ENCODE measurements around the gene FBXO45. TPM values are rescaled to one million over a fixed set of nuclear protein-coding genes. Genes with fewer than 3 reads are reported as not detected.
"Not testable (repeated sequence)": the region's sequence is repeated elsewhere in the genome, so short reads cannot be mapped to it uniquely, and the experiment has no call there.

The FBXO45 gene
- total and polyA plus RNA-seq, 5 donors = 3.0 to 7.6 (median 6.7) TPM

GRCh38 chr3:196555295-196555694, 13.2 kb upstream of the FBXO45 start:
- Histone ChIP-seq H3K4me1 (ENCODE audit: control insufficient read depth, insufficient read depth, low read length) (no peaks in the 10 kb centered on the region), H3K27me3 (ENCODE audit: control insufficient read depth, insufficient read depth) (no peaks in the 10 kb centered on the region), H3K9me3 (ENCODE audit: control insufficient read depth, low read length) (no peaks in the 10 kb centered on the region), H3K27ac (ENCODE audit: low read length) (no peak overlapping the region), H3K4me3 (ENCODE audit: low read length) (no peak overlapping the region)
- 77% methylated on average over 3 of the region's 3 CpGs for whole genome bisulfite sequencing
- intact Hi-C loops (cut with DNase I) = no loop called here
- ATAC-seq = no peak
- DNase-seq = no peak

- Histone ChIP-seq H3K9me3 (ENCODE audit: control insufficient read depth, low read length) (no peaks in the 10 kb centered on the region), H3K27ac (ENCODE audit: low read length) (no peak overlapping the region), H3K4me1 (ENCODE audit: control insufficient read depth, insufficient read depth, low read length) (no peaks in the 10 kb centered on the region), H3K4me3 (ENCODE audit: low read length) (no peak overlapping the region), H3K27me3 (ENCODE audit: control insufficient read depth, insufficient read depth) (no peaks in the 10 kb centered on the region)
- ATAC-seq (no peak), DNase-seq (no peak)
- 91% methylated on average over 5 of the region's 5 CpGs for WGBS
- intact Hi-C loops (cut with DNase I) = no loop called here
These were observed 11.2 kb upstream of the FBXO45 start for GRCh38 chr3:196557236-196557635.

GRCh38 chr3:196558476-196558875, 10.0 kb upstream of the FBXO45 start:
- no peak overlapping the region for H3K4me3 ChIP-seq (ENCODE audit: low read length)
- no peaks in the 10 kb centered on the region for H3K27me3 ChIP-seq (ENCODE audit: control insufficient read depth, insufficient read depth)
- H3K9me3 ChIP-seq (ENCODE audit: control insufficient read depth, low read length) = no peaks in the 10 kb centered on the region
- H3K4me1 ChIP-seq (ENCODE audit: control insufficient read depth, insufficient read depth, low read length) = no peaks in the 10 kb centered on the region
- DNase-seq (no peak), ATAC-seq (no peak)
- intact Hi-C loops (cut with DNase I) = no loop called here
- no peak overlapping the region for H3K27ac ChIP-seq (ENCODE audit: low read length)

- Histone ChIP-seq H3K9me3 (ENCODE audit: control insufficient read depth, low read length) (no peaks in the 10 kb centered on the region), H3K27ac (ENCODE audit: low read length) (no peak overlapping the region), H3K4me3 (ENCODE audit: low read length) (no peak overlapping the region), H3K27me3 (ENCODE audit: control insufficient read depth, insufficient read depth) (no peaks in the 10 kb centered on the region), H3K4me1 (ENCODE audit: control insufficient read depth, insufficient read depth, low read length) (no peaks in the 10 kb centered on the region)
- 44% methylated on average over 3 of the region's 3 CpGs for WGBS
- DNase-seq = no peak
- intact Hi-C loops (cut with DNase I) = no loop called here
- ATAC-seq = no peak
These were observed 8.6 kb upstream of the FBXO45 start for GRCh38 chr3:196559826-196560225.

DNA sequence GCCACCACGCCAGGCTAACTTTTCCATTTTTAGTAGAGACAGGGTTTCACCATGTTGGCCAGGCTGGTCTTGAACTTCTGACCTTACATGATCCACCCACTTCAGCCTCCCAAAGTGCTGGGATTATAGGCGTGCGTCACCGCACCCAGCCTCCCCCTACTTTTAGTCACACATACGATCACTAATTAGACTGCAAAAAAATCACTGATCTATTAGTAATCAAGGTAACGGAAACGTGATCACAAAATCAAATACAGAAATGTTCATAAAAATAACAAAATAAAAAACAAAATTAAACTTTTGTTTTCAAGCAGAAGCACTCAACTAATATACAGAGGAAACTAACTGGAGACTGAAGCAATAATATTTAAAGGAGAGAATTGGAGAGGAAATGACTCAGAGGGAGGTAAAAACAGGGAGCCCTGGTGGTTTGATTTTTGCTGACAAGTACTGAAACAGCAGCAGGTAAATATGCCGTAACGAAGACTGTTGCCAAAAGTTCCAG, 4.7 kb upstream of the FBXO45 start:
- ATAC-seq (no peak), DNase-seq (no peak)
- 86% methylated on average over 9 of the region's 9 CpGs for WGBS
- H3K4me1 ChIP-seq (ENCODE audit: control insufficient read depth, insufficient read depth, low read length) = no peaks in the 10 kb centered on the region
- intact Hi-C loops (cut with DNase I) = no loop called here
- H3K27ac ChIP-seq (ENCODE audit: low read length) = no peak overlapping the region
- H3K9me3 ChIP-seq (ENCODE audit: control insufficient read depth, low read length) = no peaks in the 10 kb centered on the region
- H3K4me3 ChIP-seq (ENCODE audit: low read length) = no peak overlapping the region
- H3K27me3 ChIP-seq (ENCODE audit: control insufficient read depth, insufficient read depth) = no peaks in the 10 kb centered on the region

GRCh38 chr3:196569003-196569516, 600 bp downstream of the FBXO45 start:
- no peaks in the 10 kb centered on the region for H3K9me3 ChIP-seq (ENCODE audit: control insufficient read depth, low read length)
- under 1% methylated on average over 44 of the region's 44 CpGs for WGBS
- intact Hi-C loops (cut with DNase I) = no loop called here
- ATAC-seq (peak in 1 of 2 donors; percentile 15), DNase-seq (peak; percentile 47 to 76 (median 75))
- H3K4me3 ChIP-seq (ENCODE audit: low read length) = peak overlapping the region; percentile 83
- H3K27me3 ChIP-seq (ENCODE audit: control insufficient read depth, insufficient read depth) = no peaks in the 10 kb centered on the region
- H3K27ac ChIP-seq (ENCODE audit: low read length) = peak overlapping the region; percentile 45
- peaks cover 4% of the 10 kb centered on the region for H3K4me1 ChIP-seq (ENCODE audit: control insufficient read depth, insufficient read depth, low read length)

DNA sequence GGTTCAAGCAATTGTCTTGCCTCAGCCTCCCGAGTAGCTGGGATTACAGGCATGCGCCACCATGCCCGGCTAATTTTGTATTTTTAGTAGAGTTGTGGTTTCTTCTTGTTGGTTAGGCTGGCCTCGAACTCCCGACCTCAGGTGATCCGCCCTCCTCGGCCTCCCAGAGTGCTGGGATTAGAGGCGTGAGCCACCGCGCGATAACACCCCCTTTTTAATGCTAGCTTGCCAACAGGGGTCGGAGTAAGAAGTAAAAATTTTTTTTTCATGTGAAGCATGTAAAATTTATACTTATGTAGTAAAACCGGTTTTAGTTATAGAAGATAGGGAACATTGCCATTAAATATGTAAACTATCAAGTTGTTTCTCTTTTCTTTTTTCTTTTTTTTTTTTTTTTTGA, 1.9 kb downstream of the FBXO45 start:
- intact Hi-C loops (cut with DNase I); H3K4me1 ChIP-seq (ENCODE audit: control insufficient read depth, insufficient read depth, low read length); ATAC-seq; H3K4me3 ChIP-seq (ENCODE audit: low read length); H3K27me3 ChIP-seq (ENCODE audit: control insufficient read depth, insufficient read depth); H3K9me3 ChIP-seq (ENCODE audit: control insufficient read depth, low read length); H3K27ac ChIP-seq (ENCODE audit: low read length); DNase-seq: not testable (repeated sequence)
- 94% methylated on average over 13 of the region's 13 CpGs for WGBS

GRCh38 chr3:196572389-196572788, 3.9 kb downstream of the FBXO45 start:
- Histone ChIP-seq H3K4me3 (ENCODE audit: low read length) (no peak overlapping the region), H3K27me3 (ENCODE audit: control insufficient read depth, insufficient read depth) (no peaks in the 10 kb centered on the region), H3K9me3 (ENCODE audit: control insufficient read depth, low read length) (no peaks in the 10 kb centered on the region), H3K4me1 (ENCODE audit: control insufficient read depth, insufficient read depth, low read length) (peaks cover 5% of the 10 kb centered on the region), H3K27ac (ENCODE audit: low read length) (no peak overlapping the region)
- no peak for ATAC-seq
- WGBS = 2% methylated on average over 1 of the region's 1 CpG
- no peak for DNase-seq
- intact Hi-C loops (cut with DNase I) = no loop called here

- DNase-seq = no peak
- Histone ChIP-seq H3K27ac (ENCODE audit: low read length) (no peak overlapping the region), H3K27me3 (ENCODE audit: control insufficient read depth, insufficient read depth) (no peaks in the 10 kb centered on the region), H3K4me1 (ENCODE audit: control insufficient read depth, insufficient read depth, low read length) (no peaks in the 10 kb centered on the region), H3K4me3 (ENCODE audit: low read length) (no peak overlapping the region), H3K9me3 (ENCODE audit: control insufficient read depth, low read length) (no peaks in the 10 kb centered on the region)
- intact Hi-C loops (cut with DNase I) = no loop called here
- 79% methylated on average over 3 of the region's 3 CpGs for WGBS
- ATAC-seq = no peak
These were observed 16.7 kb downstream of the FBXO45 start for GRCh38 chr3:196585044-196585757.

DNA sequence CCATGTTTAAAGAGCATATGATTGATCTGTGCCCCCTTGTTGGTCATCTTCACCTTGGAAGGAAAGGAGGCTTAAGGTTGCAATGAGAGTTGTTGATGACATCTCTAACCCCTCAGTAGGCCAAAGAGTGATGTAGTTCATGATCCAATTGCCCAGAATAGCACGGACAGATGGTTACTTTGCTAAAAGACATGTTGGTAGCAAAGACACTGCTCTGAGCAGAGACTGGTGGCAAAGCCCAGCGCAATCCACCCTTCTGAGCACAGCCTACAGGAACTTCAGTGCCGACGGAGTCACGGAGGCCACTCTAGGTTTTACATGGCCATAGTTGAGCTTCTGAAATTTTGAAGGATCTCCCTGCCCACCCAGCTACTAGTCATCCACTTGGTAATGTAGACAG, 21.8 kb downstream of the FBXO45 start:
- no peaks in the 10 kb centered on the region for H3K9me3 ChIP-seq (ENCODE audit: control insufficient read depth, low read length)
- H3K27me3 ChIP-seq (ENCODE audit: control insufficient read depth, insufficient read depth) = no peaks in the 10 kb centered on the region
- intact Hi-C loops (cut with DNase I) = no loop called here
- ATAC-seq (no peak), DNase-seq (no peak)
- no peak overlapping the region for H3K4me3 ChIP-seq (ENCODE audit: low read length)
- 80% methylated on average over 5 of the region's 5 CpGs for WGBS
- no peak overlapping the region for H3K27ac ChIP-seq (ENCODE audit: low read length)
- no peaks in the 10 kb centered on the region for H3K4me1 ChIP-seq (ENCODE audit: control insufficient read depth, insufficient read depth, low read length)

DNA sequence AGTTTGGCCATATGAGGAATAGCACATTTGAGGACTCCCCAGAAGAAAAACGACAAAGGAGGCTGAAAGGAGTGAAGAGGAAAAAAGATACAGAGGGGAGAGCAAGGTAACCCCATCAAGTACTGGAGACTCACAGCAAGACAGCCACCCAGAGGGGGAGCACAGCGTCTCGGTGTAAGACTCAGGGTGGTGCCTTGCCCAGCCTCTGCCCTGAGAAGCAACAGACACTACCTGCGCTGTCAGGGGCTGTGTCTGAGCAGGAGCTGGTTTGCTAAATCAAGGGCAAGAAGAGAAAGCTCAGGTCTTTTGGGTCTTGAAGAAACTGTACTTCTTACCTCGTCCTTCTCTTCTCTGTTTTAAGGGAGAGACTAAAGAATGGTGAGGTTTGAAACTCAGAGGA, 27.9 kb downstream of the FBXO45 start:
- no peak for ATAC-seq
- intact Hi-C loops (cut with DNase I) = no loop called here
- DNase-seq = no peak
- Histone ChIP-seq H3K27ac (ENCODE audit: low read length) (no peak overlapping the region), H3K27me3 (ENCODE audit: control insufficient read depth, insufficient read depth) (no peaks in the 10 kb centered on the region), H3K4me1 (ENCODE audit: control insufficient read depth, insufficient read depth, low read length) (no peaks in the 10 kb centered on the region), H3K4me3 (ENCODE audit: low read length) (no peak overlapping the region), H3K9me3 (ENCODE audit: control insufficient read depth, low read length) (no peaks in the 10 kb centered on the region)
- WGBS = 37% methylated on average over 5 of the region's 5 CpGs

All from right cardiac atrium (tissue), 5 donors.